HFFc6 (cell line): Measurements from ENCODE around the gene SARS1. TPM values are rescaled to one million over a fixed set of nuclear protein-coding genes. Genes with fewer than 3 reads are reported as not detected.

Experiments used
- DNase-seq: peaks from one replicate; pipeline ENCODE4 v3.0.0-alpha.2; 2018
- H3K27ac Mint-ChIP-seq: 2 replicates; pipeline ENCODE4 v1.8.0; 2020; ENCODE audit warnings: mild to moderate bottlenecking, mixed read lengths
- H3K27me3 Mint-ChIP-seq: 2 replicates; pipeline ENCODE4 v1.8.0; 2021; ENCODE audit warnings: mild to moderate bottlenecking, moderate library complexity, mixed read lengths; ENCODE audit not compliant: insufficient read depth
- H3K36me3 Mint-ChIP-seq: 2 replicates; pipeline ENCODE4 v1.8.0; 2021; ENCODE audit warnings: low read depth, mixed read lengths
- H3K4me1 Mint-ChIP-seq: 2 replicates; pipeline ENCODE4 v1.8.0; 2020; ENCODE audit warnings: low read depth, mixed read lengths
- H3K4me3 Mint-ChIP-seq: 2 replicates; pipeline ENCODE4 v1.8.0; 2020; ENCODE audit warnings: mild to moderate bottlenecking, moderate library complexity, mixed read lengths
- H3K9me3 Mint-ChIP-seq: 2 replicates; pipeline ENCODE4 v1.8.0; 2020; ENCODE audit warnings: mild to moderate bottlenecking, mixed read lengths
- total RNA-seq, 6 experiments: library from RNA; stranded (reverse); fragmentation: NEBNext Ultra II Directional; extraction: Animal tissue kit (Norgen Biotek cat#: 25700); gene quantifications; 2 replicates in 1 of 6; 3 replicates in 5 of 6; pipeline ENCODE4 v1.2.3, GENCODE V29; 2021
- TF ChIP-seq, protein P1 (sequence below): fragments of 200-600 bp; sonication (generic); IDR thresholded peaks from 2 replicates; pipeline ENCODE4 v1.5.0; 2021; ENCODE audit warnings: antibody characterized with exemption, mild to moderate bottlenecking

Gene SARS1
- total RNA-seq, 6 experiments from 2014 or later, result 165 to 194 (median 176) TPM

DNA sequence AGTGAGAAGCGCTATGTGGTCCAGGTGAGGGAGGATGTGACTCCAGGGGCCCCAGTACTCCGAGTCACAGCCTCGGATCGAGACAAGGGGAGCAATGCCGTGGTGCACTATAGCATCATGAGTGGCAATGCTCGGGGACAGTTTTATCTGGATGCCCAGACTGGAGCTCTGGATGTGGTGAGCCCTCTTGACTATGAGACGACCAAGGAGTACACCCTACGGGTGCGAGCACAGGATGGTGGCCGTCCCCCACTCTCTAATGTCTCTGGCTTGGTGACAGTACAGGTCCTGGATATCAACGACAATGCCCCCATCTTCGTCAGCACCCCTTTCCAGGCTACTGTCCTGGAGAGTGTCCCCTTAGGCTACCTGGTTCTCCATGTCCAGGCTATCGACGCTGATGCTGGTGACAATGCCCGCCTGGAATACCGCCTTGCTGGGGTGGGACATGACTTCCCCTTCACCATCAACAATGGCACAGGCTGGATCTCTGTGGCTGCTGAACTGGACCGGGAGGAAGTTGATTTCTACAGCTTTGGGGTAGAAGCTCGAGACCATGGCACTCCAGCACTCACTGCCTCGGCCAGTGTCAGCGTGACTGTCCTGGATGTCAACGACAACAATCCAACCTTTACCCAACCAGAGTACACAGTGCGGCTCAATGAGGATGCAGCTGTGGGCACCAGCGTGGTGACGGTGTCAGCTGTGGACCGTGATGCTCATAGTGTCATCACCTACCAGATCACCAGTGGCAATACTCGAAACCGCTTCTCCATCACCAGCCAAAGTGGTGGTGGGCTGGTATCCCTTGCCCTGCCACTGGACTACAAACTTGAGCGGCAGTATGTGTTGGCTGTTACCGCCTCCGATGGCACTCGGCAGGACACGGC, 37.8 kb downstream of the SARS1 start:
- Mint-ChIP-seq H3K27me3 (no peaks in the 10 kb centered on the region; the same call in 1 of the 2 replicates), H3K27ac (no peak overlapping the region), H3K4me1 (0 out of 2 replicates have a peak, but pooled peaks cover 11% of the 10 kb centered on the region), H3K4me3 (no peak overlapping the region), H3K9me3 (no peaks in the 10 kb centered on the region), H3K36me3 (no peaks in the 10 kb centered on the region)
- no peak for DNase-seq
- TF ChIP-seq, protein P1, sequence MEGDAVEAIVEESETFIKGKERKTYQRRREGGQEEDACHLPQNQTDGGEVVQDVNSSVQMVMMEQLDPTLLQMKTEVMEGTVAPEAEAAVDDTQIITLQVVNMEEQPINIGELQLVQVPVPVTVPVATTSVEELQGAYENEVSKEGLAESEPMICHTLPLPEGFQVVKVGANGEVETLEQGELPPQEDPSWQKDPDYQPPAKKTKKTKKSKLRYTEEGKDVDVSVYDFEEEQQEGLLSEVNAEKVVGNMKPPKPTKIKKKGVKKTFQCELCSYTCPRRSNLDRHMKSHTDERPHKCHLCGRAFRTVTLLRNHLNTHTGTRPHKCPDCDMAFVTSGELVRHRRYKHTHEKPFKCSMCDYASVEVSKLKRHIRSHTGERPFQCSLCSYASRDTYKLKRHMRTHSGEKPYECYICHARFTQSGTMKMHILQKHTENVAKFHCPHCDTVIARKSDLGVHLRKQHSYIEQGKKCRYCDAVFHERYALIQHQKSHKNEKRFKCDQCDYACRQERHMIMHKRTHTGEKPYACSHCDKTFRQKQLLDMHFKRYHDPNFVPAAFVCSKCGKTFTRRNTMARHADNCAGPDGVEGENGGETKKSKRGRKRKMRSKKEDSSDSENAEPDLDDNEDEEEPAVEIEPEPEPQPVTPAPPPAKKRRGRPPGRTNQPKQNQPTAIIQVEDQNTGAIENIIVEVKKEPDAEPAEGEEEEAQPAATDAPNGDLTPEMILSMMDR, result no peak

DNA sequence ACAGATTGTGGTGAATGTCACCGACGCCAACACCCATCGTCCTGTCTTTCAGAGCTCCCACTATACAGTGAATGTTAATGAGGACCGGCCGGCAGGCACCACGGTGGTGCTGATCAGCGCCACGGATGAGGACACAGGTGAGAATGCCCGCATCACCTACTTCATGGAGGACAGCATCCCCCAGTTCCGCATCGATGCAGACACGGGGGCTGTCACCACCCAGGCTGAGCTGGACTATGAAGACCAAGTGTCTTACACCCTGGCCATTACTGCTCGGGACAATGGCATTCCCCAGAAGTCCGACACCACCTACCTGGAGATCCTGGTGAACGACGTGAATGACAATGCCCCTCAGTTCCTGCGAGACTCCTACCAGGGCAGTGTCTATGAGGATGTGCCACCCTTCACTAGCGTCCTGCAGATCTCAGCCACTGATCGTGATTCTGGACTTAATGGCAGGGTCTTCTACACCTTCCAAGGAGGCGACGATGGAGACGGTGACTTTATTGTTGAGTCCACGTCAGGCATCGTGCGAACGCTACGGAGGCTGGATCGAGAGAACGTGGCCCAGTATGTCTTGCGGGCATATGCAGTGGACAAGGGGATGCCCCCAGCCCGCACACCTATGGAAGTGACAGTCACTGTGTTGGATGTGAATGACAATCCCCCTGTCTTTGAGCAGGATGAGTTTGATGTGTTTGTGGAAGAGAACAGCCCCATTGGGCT, 38.6 kb downstream of the SARS1 start:
- H3K27ac Mint-ChIP-seq, result no peak overlapping the region

DNA sequence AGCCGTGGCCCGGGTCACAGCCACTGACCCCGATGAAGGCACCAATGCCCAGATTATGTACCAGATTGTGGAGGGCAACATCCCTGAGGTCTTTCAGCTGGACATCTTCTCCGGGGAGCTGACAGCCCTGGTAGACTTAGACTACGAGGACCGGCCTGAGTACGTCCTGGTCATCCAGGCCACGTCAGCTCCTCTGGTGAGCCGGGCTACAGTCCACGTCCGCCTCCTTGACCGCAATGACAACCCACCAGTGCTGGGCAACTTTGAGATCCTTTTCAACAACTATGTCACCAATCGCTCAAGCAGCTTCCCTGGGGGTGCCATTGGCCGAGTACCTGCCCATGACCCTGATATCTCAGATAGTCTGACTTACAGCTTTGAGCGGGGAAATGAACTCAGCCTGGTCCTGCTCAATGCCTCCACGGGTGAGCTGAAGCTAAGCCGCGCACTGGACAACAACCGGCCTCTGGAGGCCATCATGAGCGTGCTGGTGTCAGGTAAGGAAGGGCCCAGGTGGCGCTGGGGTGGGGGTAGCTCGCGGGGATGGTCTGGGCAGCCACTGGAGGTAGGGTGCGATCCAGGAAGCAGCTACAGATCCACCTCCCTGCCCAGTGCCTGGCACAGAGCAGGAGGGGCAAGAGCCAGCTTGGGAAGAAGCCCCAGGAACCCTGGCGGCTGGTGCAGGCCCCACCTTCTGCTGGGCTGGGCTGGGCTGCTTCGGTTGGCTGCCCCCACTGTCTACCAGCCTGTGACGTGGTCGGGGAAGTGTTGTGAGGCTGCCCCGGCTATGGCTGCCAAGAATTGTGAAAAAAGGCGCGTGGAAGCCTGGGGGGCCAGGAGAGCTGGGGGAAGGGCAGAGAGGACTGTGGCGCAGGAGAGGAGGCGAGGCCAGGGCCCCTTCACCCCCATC, 39.4 kb downstream of the SARS1 start:
- Mint-ChIP-seq H3K4me1 (peaks cover 19% of the 10 kb centered on the region), H3K27me3 (no peaks in the 10 kb centered on the region; the same call in 1 of the 2 replicates), H3K36me3 (no peaks in the 10 kb centered on the region), H3K9me3 (no peaks in the 10 kb centered on the region), H3K27ac (peak overlapping the region; percentile 43; the same call in 1 of the 2 replicates), H3K4me3 (no peak overlapping the region)
- TF ChIP-seq, protein P1, result no peak
- no peak for DNase-seq

More for the DNA sequence above, 38.6 kb downstream of the SARS1 start:
- TF ChIP-seq, protein P1, result no peak
- no peak for DNase-seq
- Mint-ChIP-seq H3K36me3 (no peaks in the 10 kb centered on the region), H3K27me3 (no peaks in the 10 kb centered on the region; the same call in 1 of the 2 replicates), H3K9me3 (no peaks in the 10 kb centered on the region), H3K4me1 (peaks cover 13% of the 10 kb centered on the region), H3K4me3 (no peak overlapping the region)

DNA sequence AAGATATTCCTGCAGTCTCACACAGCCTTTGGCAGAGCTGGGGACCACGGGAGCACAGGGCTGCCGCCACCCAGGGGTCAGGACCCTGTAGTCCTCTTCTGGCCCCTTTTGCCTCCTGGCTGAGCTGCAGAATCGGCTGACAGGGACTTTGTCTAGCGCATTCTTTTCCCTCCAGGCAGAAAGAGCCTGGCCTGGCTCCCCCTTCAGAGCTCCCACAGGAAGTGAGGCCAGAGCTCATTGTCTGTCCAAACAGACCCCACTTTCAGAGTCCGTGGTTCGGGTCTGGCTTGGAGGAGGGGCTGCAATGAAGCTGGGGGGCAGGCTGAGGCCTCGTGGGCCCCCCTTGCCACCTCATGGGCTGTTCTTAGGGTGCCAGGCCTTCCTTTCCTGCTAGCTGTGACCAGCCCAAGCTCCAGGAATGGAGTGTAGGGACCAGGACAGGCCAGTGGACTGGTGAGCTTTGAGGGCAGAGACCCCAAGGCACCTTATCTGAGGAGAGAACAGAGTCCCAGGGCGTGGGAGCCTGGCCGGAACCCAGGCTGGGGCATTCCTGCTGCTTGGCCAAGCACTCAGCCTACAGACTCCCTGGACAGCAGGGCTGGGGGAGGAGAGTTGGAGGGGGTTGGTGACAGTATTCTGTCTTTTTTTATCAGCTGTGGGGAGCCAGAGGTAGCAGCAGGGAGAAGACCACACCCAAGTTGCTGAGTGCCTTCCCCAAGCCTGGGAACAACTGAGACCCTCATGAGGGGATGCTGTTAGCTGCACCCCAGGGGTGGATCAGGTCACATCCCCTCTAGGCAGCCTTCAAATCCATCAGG, 40.3 kb downstream of the SARS1 start:
- TF ChIP-seq, protein P1, result no peak
- H3K4me1 Mint-ChIP-seq, result peaks cover 18% of the 10 kb centered on the region
- H3K27ac Mint-ChIP-seq, result peak overlapping the region; percentile 43; the same call in 1 of the 2 replicates
- H3K27me3 Mint-ChIP-seq, result no peaks in the 10 kb centered on the region; the same call in 1 of the 2 replicates
- H3K4me3 Mint-ChIP-seq, result no peak overlapping the region
- DNase-seq, result no peak
- no peaks in the 10 kb centered on the region for H3K36me3 Mint-ChIP-seq
- H3K9me3 Mint-ChIP-seq, result no peaks in the 10 kb centered on the region
